Measurements from ENCODE around the gene UBN1. TPM values are rescaled to one million over a fixed set of nuclear protein-coding genes. Genes with fewer than 3 reads are reported as not detected.

UBN1 gene
- total RNA-seq, 4 donors from 2014 or later: 22.8 to 46.2 (median 28.0) TPM

GRCh38 chr16:4914528-4915225, 67.4 kb downstream of the UBN1 start:
- no peak overlapping the region for H3K4me3 ChIP-seq
- ATAC-seq: no peak
- peaks cover 0 to 3% of the 10 kb centered on the region in 2 donors for H3K36me3 ChIP-seq
- peaks cover 0 to 14% (median 4%) of the 10 kb centered on the region in 3 donors for H3K4me1 ChIP-seq
- H3K27me3 ChIP-seq: no peaks in the 10 kb centered on the region
- no peak for TF ChIP-seq POLR2A (IDR thresholded peaks at IDR 0.05)
- no peak for TF ChIP-seq CTCF (IDR thresholded peaks at IDR 0.05)
- TF ChIP-seq POLR2AphosphoS5 (IDR thresholded peaks at IDR 0.05): no peak
- no peak for TF ChIP-seq EP300 (IDR thresholded peaks at IDR 0.05)
- H3K27ac ChIP-seq: peak overlapping the region in 1 of 4 donors; percentile 25
- whole genome bisulfite sequencing, 2 donors (ENCODE audit: low coverage in 1 of 2): 80% methylated on average over 2 of the region's 7 CpGs; no CpG with 5 or more reads in 1 of the 2 donors
- H3K9me3 ChIP-seq: no peaks in the 10 kb centered on the region

GRCh38 chr16:4915226-4915761, 68.0 kb downstream of the UBN1 start:
- no peak for ATAC-seq
- H3K9me3 ChIP-seq: no peaks in the 10 kb centered on the region
- no peak overlapping the region for H3K4me3 ChIP-seq
- TF ChIP-seq POLR2AphosphoS5 (IDR thresholded peaks at IDR 0.05): no peak
- TF ChIP-seq EP300 (IDR thresholded peaks at IDR 0.05): no peak
- no peak for TF ChIP-seq CTCF (IDR thresholded peaks at IDR 0.05)
- TF ChIP-seq POLR2A (IDR thresholded peaks at IDR 0.05): no peak
- peaks cover 0 to 3% of the 10 kb centered on the region in 2 donors for H3K36me3 ChIP-seq
- H3K27ac ChIP-seq: peak overlapping the region in 1 of 4 donors; percentile 25
- peaks cover 0 to 14% (median 4%) of the 10 kb centered on the region in 3 donors for H3K4me1 ChIP-seq
- 57 to 100% methylated on average over 2 to 5 of the region's 11 CpGs for WGBS, 2 donors (ENCODE audit: low coverage in 1 of 2)
- H3K27me3 ChIP-seq: no peaks in the 10 kb centered on the region

- Histone ChIP-seq H3K4me3 (no peak overlapping the region), H3K4me1 (peaks cover 0 to 17% (median 4%) of the 10 kb centered on the region in 3 donors), H3K27me3 (no peaks in the 10 kb centered on the region), H3K9me3 (no peaks in the 10 kb centered on the region), H3K27ac (no peak overlapping the region), H3K36me3 (peaks cover 0 to 3% of the 10 kb centered on the region in 2 donors)
- WGBS, 2 donors (ENCODE audit: low coverage in 1 of 2): 17 to 58% methylated on average over 4 of the region's 4 CpGs
- TF ChIP-seq EP300 (IDR thresholded peaks at IDR 0.05) (no peak), CTCF (IDR thresholded peaks at IDR 0.05) (no peak), POLR2AphosphoS5 (IDR thresholded peaks at IDR 0.05) (no peak), POLR2A (IDR thresholded peaks at IDR 0.05) (no peak)
- peak; percentile 42 for ATAC-seq
Observed at GRCh38 chr16:4917117-4917516, 69.8 kb downstream of the UBN1 start.

GRCh38 chr16:4918781-4919251, 71.5 kb downstream of the UBN1 start:
- Histone ChIP-seq H3K4me1 (peaks cover 0 to 27% (median 4%) of the 10 kb centered on the region in 3 donors), H3K4me3 (no peak overlapping the region), H3K36me3 (peaks cover 0 to 2% of the 10 kb centered on the region in 2 donors), H3K27me3 (no peaks in the 10 kb centered on the region), H3K27ac (no peak overlapping the region), H3K9me3 (no peaks in the 10 kb centered on the region)
- no peak for ATAC-seq
- WGBS, 2 donors (ENCODE audit: low coverage in 1 of 2): 60 to 80% methylated on average over 3 to 6 of the region's 13 CpGs
- TF ChIP-seq POLR2AphosphoS5 (IDR thresholded peaks at IDR 0.05) (no peak), CTCF (IDR thresholded peaks at IDR 0.05) (no peak), EP300 (IDR thresholded peaks at IDR 0.05) (no peak), POLR2A (IDR thresholded peaks at IDR 0.05) (no peak)
